ENCODE results near the gene TSHZ1. TPM values are rescaled to one million over a fixed set of nuclear protein-coding genes. Genes with fewer than 3 reads are reported as not detected.

TSHZ1 gene
- total RNA-seq, 1 experiment from 2014 or later: 7.4 TPM

DNA sequence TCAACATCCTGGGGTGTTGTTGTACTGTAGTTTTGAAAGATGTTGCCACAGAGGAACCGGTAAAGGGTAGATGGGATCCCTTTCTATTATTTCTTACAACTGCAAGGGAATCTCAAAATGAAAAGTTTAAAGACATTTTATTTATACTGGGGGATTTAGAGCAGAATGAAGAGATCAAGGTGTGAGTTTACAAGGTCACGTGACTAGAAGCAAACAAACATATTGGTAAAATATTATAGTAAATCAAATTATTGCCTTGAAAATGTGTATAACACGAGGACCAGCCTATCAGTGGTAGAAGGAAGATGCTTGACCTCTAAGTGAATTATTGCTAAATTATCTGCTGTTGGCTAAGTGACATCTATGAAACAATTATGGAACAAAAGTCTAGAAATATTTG lies 119.7 kb downstream of the TSHZ1 start:
- no peak overlapping the region for H3K4me2 ChIP-seq
- H3K27ac ChIP-seq: no peak overlapping the region
- no peaks in the 10 kb centered on the region for H3K9me2 ChIP-seq (ENCODE audit: insufficient read depth)
- H2AFZ ChIP-seq: no peak overlapping the region
- POLR2A ChIA-PET (ENCODE audit: unreplicated experiment): no interaction called here
- H3K27me3 ChIP-seq (ENCODE audit: insufficient read depth, low read depth): peaks cover 5% of the 10 kb centered on the region; the same call in 1 of the 2 replicates
- H3K4me3 ChIP-seq: no peak overlapping the region
- BruUV-seq (replicated peaks): no TSS peak
- no peaks in the 10 kb centered on the region for H4K20me1 ChIP-seq (ENCODE audit: insufficient read depth)
- intact Hi-C loops (cut with micrococcal nuclease; ENCODE audit: unreplicated experiment): no loop called here
- no peaks in the 10 kb centered on the region for H3F3A ChIP-seq (ENCODE audit: insufficient read depth, low read depth)
- H3K4me1 ChIP-seq (replicated peaks; ENCODE audit: insufficient read depth): no peaks in the 10 kb centered on the region
- CTCF ChIA-PET: no interaction called here
- peaks cover 12% of the 10 kb centered on the region; the same call in 1 of the 2 replicates for H3K9me3 ChIP-seq (ENCODE audit: insufficient read depth, low read depth)
- no peaks in the 10 kb centered on the region for H3K79me2 ChIP-seq (ENCODE audit: low read depth)
- no peaks in the 10 kb centered on the region for H3K36me3 ChIP-seq (ENCODE audit: low read depth)
- no peak for TF ChIP-seq EZH2 (IDR thresholded peaks at IDR 0.05; ENCODE audit: low read depth)
- TF ChIP-seq, protein P1, sequence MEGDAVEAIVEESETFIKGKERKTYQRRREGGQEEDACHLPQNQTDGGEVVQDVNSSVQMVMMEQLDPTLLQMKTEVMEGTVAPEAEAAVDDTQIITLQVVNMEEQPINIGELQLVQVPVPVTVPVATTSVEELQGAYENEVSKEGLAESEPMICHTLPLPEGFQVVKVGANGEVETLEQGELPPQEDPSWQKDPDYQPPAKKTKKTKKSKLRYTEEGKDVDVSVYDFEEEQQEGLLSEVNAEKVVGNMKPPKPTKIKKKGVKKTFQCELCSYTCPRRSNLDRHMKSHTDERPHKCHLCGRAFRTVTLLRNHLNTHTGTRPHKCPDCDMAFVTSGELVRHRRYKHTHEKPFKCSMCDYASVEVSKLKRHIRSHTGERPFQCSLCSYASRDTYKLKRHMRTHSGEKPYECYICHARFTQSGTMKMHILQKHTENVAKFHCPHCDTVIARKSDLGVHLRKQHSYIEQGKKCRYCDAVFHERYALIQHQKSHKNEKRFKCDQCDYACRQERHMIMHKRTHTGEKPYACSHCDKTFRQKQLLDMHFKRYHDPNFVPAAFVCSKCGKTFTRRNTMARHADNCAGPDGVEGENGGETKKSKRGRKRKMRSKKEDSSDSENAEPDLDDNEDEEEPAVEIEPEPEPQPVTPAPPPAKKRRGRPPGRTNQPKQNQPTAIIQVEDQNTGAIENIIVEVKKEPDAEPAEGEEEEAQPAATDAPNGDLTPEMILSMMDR (conservative IDR thresholded peaks at IDR 0.05): no peak
- no peak for DNase-seq

DNA sequence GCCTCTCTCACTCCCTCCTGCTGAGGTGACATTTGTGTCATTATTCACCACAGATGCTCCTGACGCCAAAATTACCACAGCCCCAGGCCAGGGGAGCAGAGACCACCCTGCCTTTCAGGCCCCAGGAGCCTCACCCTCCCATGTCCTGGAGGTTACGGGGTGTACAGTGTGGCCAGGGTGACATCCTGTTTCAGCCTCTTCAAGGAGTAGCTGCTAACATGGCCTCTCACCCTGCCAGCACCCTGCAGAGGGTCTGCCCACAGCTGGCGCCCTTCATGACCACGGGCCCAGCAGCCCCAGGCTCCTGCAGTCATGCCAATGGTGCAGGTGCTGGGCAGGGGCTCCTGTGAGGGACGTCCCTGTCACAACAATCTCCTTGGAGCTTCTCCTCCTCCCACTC lies 124.3 kb downstream of the TSHZ1 start:
- H3K9me3 ChIP-seq (ENCODE audit: insufficient read depth, low read depth): no peaks in the 10 kb centered on the region
- CTCF ChIA-PET: no interaction called here
- no TSS peak for BruUV-seq (replicated peaks)
- no peak overlapping the region for H3K27ac ChIP-seq
- H3K4me2 ChIP-seq: no peak overlapping the region
- H3F3A ChIP-seq (ENCODE audit: insufficient read depth, low read depth): no peaks in the 10 kb centered on the region
- TF ChIP-seq, protein P1 (conservative IDR thresholded peaks at IDR 0.05): no peak
- TF ChIP-seq EZH2 (IDR thresholded peaks at IDR 0.05; ENCODE audit: low read depth): no peak
- H3K9me2 ChIP-seq (ENCODE audit: insufficient read depth): no peaks in the 10 kb centered on the region
- POLR2A ChIA-PET (ENCODE audit: unreplicated experiment): no interaction called here
- intact Hi-C loops (cut with micrococcal nuclease; ENCODE audit: unreplicated experiment): no loop called here
- peaks cover 49% of the 10 kb centered on the region for H3K27me3 ChIP-seq (ENCODE audit: insufficient read depth, low read depth)
- no peaks in the 10 kb centered on the region for H3K4me1 ChIP-seq (replicated peaks; ENCODE audit: insufficient read depth)
- no peak for DNase-seq
- no peaks in the 10 kb centered on the region for H3K79me2 ChIP-seq (ENCODE audit: low read depth)
- H3K36me3 ChIP-seq (ENCODE audit: low read depth): no peaks in the 10 kb centered on the region
- H4K20me1 ChIP-seq (ENCODE audit: insufficient read depth): no peaks in the 10 kb centered on the region
- H3K4me3 ChIP-seq: no peak overlapping the region
- no peak overlapping the region for H2AFZ ChIP-seq

DNA sequence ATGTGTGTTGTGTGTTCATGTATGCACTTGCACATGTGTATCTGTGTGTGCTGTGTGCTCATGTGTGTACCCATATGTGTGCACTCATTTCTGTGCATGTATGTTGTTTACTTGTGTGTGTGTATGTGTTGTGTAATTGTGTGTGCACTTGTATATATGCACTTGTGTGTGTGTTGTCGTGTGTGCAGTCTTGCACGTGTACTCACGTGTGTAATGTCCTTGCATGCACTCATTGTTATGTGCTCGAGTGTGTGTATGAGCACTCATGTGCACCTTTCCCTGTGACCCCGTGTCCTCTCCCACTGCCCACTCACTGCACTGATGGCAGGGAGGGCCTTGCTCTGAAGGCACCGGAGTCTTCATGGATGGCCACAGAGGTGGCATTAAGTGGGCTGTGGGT lies 124.9 kb downstream of the TSHZ1 start:
- Histone ChIP-seq H3K27ac (no peak overlapping the region), H3K9me3 (ENCODE audit: insufficient read depth, low read depth) (no peaks in the 10 kb centered on the region), H3K4me1 (replicated peaks; ENCODE audit: insufficient read depth) (no peaks in the 10 kb centered on the region), H3K4me3 (no peak overlapping the region), H3K9me2 (ENCODE audit: insufficient read depth) (no peaks in the 10 kb centered on the region), H3K79me2 (ENCODE audit: low read depth) (no peaks in the 10 kb centered on the region), H2AFZ (no peak overlapping the region), H4K20me1 (ENCODE audit: insufficient read depth) (no peaks in the 10 kb centered on the region), H3K27me3 (ENCODE audit: insufficient read depth, low read depth) (peaks cover 55% of the 10 kb centered on the region), H3K4me2 (no peak overlapping the region), H3K36me3 (ENCODE audit: low read depth) (no peaks in the 10 kb centered on the region), H3F3A (ENCODE audit: insufficient read depth, low read depth) (no peaks in the 10 kb centered on the region)
- ChIA-PET CTCF (no interaction called here), POLR2A (ENCODE audit: unreplicated experiment) (no interaction called here)
- DNase-seq: no peak
- intact Hi-C loops (cut with micrococcal nuclease; ENCODE audit: unreplicated experiment): no loop called here
- TF ChIP-seq, protein P1 (conservative IDR thresholded peaks at IDR 0.05): no peak
- no peak for TF ChIP-seq EZH2 (IDR thresholded peaks at IDR 0.05; ENCODE audit: low read depth)
- BruUV-seq (replicated peaks): no TSS peak

Data from PC-9 (cell line).